OCI-LY7 (cell line): Measurements from ENCODE around the gene ERICH6. TPM values are rescaled to one million over a fixed set of nuclear protein-coding genes. Genes with fewer than 3 reads are reported as not detected.

ENCODE experiments used
- BruUV-seq: library from RNA; stranded (reverse); fragments of 400-500 nt; replicated peaks from 2 replicates; lab custom pipeline; 2021; lab: Mats Ljungman, UMichigan
- CTCF ChIA-PET: fragments of 300-600 bp; sonication (Branson Sonifier 250); formaldehyde crosslinking; loops from one replicate; lab custom pipeline; 2022; ENCODE audit warnings: antibody characterized with exemption; ENCODE audit not compliant: unreplicated experiment; lab: Charles Lee
- POLR2A ChIA-PET: fragments of 300-600 bp; sonication (Branson Sonifier 250); formaldehyde crosslinking; loops from one replicate; lab custom pipeline; 2022; ENCODE audit warnings: antibody characterized with exemption; lab: Charles Lee
- DNase-seq: peaks from one replicate; pipeline ENCODE4 v3.0.0-alpha.2; 2015; ENCODE audit warnings: low spot score
- H2AFZ ChIP-seq: fragments of 200-600 bp; sonication (generic), shearing (Covaris generic); 2 replicates; pipeline ENCODE4 v1.6.1; 2014; ENCODE audit warnings: mild to moderate bottlenecking, antibody characterized with exemption, low read length, moderate library complexity
- H3K27ac ChIP-seq: fragments of 200-600 bp; sonication (generic); 2 replicates; pipeline ENCODE4 v1.5.1; 2014; ENCODE audit warnings: mixed run types, low read depth, mild to moderate bottlenecking, moderate library complexity, low read length, inconsistent platforms; ENCODE audit not compliant: poor library complexity, severe bottlenecking
- H3K36me3 ChIP-seq: fragments of 200-600 bp; sonication (generic); 2 replicates; pipeline ENCODE4 v1.6.1; 2014; ENCODE audit warnings: mild to moderate bottlenecking, antibody characterized with exemption, low read length, moderate library complexity, mixed read lengths; ENCODE audit not compliant: insufficient read depth
- H3K4me1 ChIP-seq: fragments of 200-600 bp; sonication (generic); 2 replicates; pipeline ENCODE4 v1.5.1; 2014; ENCODE audit warnings: mild to moderate bottlenecking, low read length; ENCODE audit not compliant: insufficient read depth, poor library complexity, severe bottlenecking
- H3K4me2 ChIP-seq: fragments of 200-600 bp; sonication (generic); 2 replicates; pipeline ENCODE4 v1.6.1; 2014; ENCODE audit warnings: mild to moderate bottlenecking, low read length
- H3K4me3 ChIP-seq: fragments of 200-600 bp; sonication (generic); 2 replicates; pipeline ENCODE4 v1.5.1; 2014; ENCODE audit warnings: mild to moderate bottlenecking, low read depth, low read length; ENCODE audit not compliant: poor library complexity, severe bottlenecking
- H3K79me2 ChIP-seq: fragments of 200-600 bp; sonication (generic); 2 replicates; pipeline ENCODE4 v1.6.1; 2016; ENCODE audit warnings: low read depth, mild to moderate bottlenecking, low read length, moderate library complexity, mixed read lengths; ENCODE audit not compliant: insufficient read depth
- H3K9me2 ChIP-seq: fragments of 200-600 bp; sonication (generic); 2 replicates; pipeline ENCODE4 v1.6.1; 2016; ENCODE audit warnings: mild to moderate bottlenecking, low read length, mixed read lengths; ENCODE audit not compliant: insufficient read depth
- H3K9me3 ChIP-seq: fragments of 200-600 bp; sonication (generic); 2 replicates; pipeline ENCODE4 v1.6.1; 2014; ENCODE audit warnings: mild to moderate bottlenecking, mixed run types, low read length, mixed read lengths
- H4K20me1 ChIP-seq: fragments of 200-600 bp; sonication (generic); 2 replicates; pipeline ENCODE4 v1.6.1; 2014; ENCODE audit warnings: mild to moderate bottlenecking, antibody characterized with exemption, low read length, moderate library complexity, mixed read lengths; ENCODE audit not compliant: insufficient read depth
- CTCF ChIP-seq: fragments of 200-600 bp; sonication (generic); conservative IDR thresholded peaks from 2 replicates; pipeline ENCODE4 v1.5.1; 2014; ENCODE audit warnings: mild to moderate bottlenecking, antibody characterized with exemption, low read length, moderate library complexity, mixed read lengths
- EZH2phosphoT487 ChIP-seq: fragments of 200-600 bp; sonication (generic); IDR thresholded peaks from 2 replicates; pipeline ENCODE4 v1.6.1; 2018; ENCODE audit warnings: low read depth, borderline replicate concordance, mild to moderate bottlenecking, mixed run types, antibody characterized with exemption, low read length, moderate library complexity, mixed read lengths
- intact Hi-C: fragments of 100-400 bp; cut with micrococcal nuclease; formaldehyde crosslinking; loops from one replicate; pipeline ENCODE4 v1.10.0; 2022; ENCODE audit not compliant: unreplicated experiment
- total RNA-seq, 2 experiments: library from RNA; depleted of rRNA in 1 of 2; stranded (reverse); fragments of >200 nt in 1 of 2; shearing (Covaris generic) in 1 of 2; gene quantifications; 2 replicates each; pipeline ENCODE4 v1.2.3, GENCODE V29; 2014 to 2022

The ERICH6 gene
- total RNA-seq, 2 experiments from 2014 or later = 0.38 to 0.41 TPM

GRCh38 chr3:150703299-150703755, 393 bp downstream of the ERICH6 start:
- Histone ChIP-seq H3K9me2 (no peaks in the 10 kb centered on the region), H3K4me2 (peak overlapping the region; percentile 92), H2AFZ (peak overlapping the region; percentile 97), H4K20me1 (no peaks in the 10 kb centered on the region), H3K9me3 (peaks cover 4% of the 10 kb centered on the region; the same call in 1 of the 2 replicates), H3K79me2 (no peaks in the 10 kb centered on the region), H3K4me3 (peak overlapping the region; percentile 73), H3K36me3 (no peaks in the 10 kb centered on the region), H3K4me1 (peaks cover 7% of the 10 kb centered on the region), H3K27ac (no peak overlapping the region)
- DNase-seq = no peak
- intact Hi-C loops = loop anchor here (5.0 kb wide), 3 partner anchors 101 to 176 kb away; partner anchors contain the start of genes EIF2A, SELENOT and SERP1
- no TSS peak for BruUV-seq
- no peak for TF ChIP-seq EZH2phosphoT487
- no peak for TF ChIP-seq CTCF
- ChIA-PET POLR2A (interaction anchor here (0.7 to 1.2 kb wide), 9 partner anchors 10 to 296 kb away, joined by 3 to 7 read pairs (median 4); partner anchors contain the start of genes SELENOT and TSC22D2), CTCF (interaction anchor here (1.1 kb wide), 1 partner anchor 43 kb away, joined by 3 read pairs; no protein-coding TSS in a partner anchor)

GRCh38 chr3:150699068-150699639, 4.6 kb downstream of the ERICH6 start:
- no peak for DNase-seq
- Histone ChIP-seq H3K27ac (no peak overlapping the region), H3K4me3 (no peak overlapping the region), H3K9me2 (no peaks in the 10 kb centered on the region), H4K20me1 (no peaks in the 10 kb centered on the region), H3K79me2 (no peaks in the 10 kb centered on the region), H3K4me1 (peaks cover 7% of the 10 kb centered on the region), H3K4me2 (no peak overlapping the region), H2AFZ (no peak overlapping the region), H3K36me3 (no peaks in the 10 kb centered on the region), H3K9me3 (no peaks in the 10 kb centered on the region)
- intact Hi-C loops = no loop called here
- ChIA-PET POLR2A (interaction anchor here (0.5 to 1.1 kb wide), 2 partner anchors 94 to 123 kb away, joined by 3 read pairs; no protein-coding TSS in a partner anchor), CTCF (no interaction called here)
- no TSS peak for BruUV-seq
- TF ChIP-seq CTCF = no peak

- no peak overlapping the region for H3K4me3 ChIP-seq
- no peak for TF ChIP-seq EZH2phosphoT487
- TF ChIP-seq CTCF = no peak
- POLR2A ChIA-PET = no interaction called here
- H4K20me1 ChIP-seq = no peaks in the 10 kb centered on the region
- H3K9me3 ChIP-seq = peaks cover 11% of the 10 kb centered on the region; the same call in 1 of the 2 replicates
- no peak overlapping the region for H2AFZ ChIP-seq
- no peak overlapping the region for H3K27ac ChIP-seq
- CTCF ChIA-PET = no interaction called here
- no peaks in the 10 kb centered on the region for H3K9me2 ChIP-seq
- no peak for DNase-seq
- no peaks in the 10 kb centered on the region for H3K4me1 ChIP-seq
- H3K79me2 ChIP-seq = no peaks in the 10 kb centered on the region
- no peaks in the 10 kb centered on the region for H3K36me3 ChIP-seq
- H3K4me2 ChIP-seq = no peak overlapping the region
- BruUV-seq = no TSS peak
- intact Hi-C loops = no loop called here
Observed at GRCh38 chr3:150697646-150698045, 6.1 kb downstream of the ERICH6 start.
